AG10803 (cell line): ENCODE results near the gene NLRP12.
"Not testable (repeated sequence)": the region's sequence is repeated elsewhere in the genome, so short reads cannot be mapped to it uniquely, and the experiment has no call there.

ENCODE experiments used
- DNase-seq: peaks from one replicate; pipeline ENCODE4 v3.0.0; 2010; ENCODE audit warnings: low read depth
- H3K4me3 ChIP-seq: 2 replicates; pipeline ENCODE4 v1.5.1; 2011; ENCODE audit warnings: mild to moderate bottlenecking, low read length, control low read depth
- TF ChIP-seq, protein P1 (sequence below): conservative IDR thresholded peaks from 2 replicates; pipeline ENCODE4 v1.5.1; 2011; ENCODE audit warnings: mild to moderate bottlenecking, low read length, control low read depth, inconsistent platforms

The NLRP12 gene

DNA sequence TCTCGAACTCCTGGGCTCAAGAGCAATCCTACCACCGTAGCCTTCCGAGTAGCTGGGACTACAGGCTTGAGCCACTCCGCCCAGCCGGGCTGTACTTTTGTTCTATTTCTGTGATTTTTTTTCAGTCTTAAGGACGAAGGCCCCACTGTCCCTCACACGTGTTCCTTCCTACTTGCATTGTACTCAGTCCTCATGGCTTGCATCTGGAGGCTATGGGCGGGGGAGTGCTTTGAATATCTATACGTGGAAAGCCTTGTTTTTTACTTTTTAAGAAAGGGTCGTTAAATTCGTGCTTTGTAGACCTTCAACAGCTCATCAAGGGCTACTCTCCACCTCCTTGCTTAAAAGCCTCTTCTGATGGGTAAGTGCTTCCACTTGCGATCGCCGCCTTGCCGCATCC, 36.8 kb downstream of the NLRP12 start:
- H3K4me3 ChIP-seq: no peak overlapping the region
- TF ChIP-seq, protein P1, sequence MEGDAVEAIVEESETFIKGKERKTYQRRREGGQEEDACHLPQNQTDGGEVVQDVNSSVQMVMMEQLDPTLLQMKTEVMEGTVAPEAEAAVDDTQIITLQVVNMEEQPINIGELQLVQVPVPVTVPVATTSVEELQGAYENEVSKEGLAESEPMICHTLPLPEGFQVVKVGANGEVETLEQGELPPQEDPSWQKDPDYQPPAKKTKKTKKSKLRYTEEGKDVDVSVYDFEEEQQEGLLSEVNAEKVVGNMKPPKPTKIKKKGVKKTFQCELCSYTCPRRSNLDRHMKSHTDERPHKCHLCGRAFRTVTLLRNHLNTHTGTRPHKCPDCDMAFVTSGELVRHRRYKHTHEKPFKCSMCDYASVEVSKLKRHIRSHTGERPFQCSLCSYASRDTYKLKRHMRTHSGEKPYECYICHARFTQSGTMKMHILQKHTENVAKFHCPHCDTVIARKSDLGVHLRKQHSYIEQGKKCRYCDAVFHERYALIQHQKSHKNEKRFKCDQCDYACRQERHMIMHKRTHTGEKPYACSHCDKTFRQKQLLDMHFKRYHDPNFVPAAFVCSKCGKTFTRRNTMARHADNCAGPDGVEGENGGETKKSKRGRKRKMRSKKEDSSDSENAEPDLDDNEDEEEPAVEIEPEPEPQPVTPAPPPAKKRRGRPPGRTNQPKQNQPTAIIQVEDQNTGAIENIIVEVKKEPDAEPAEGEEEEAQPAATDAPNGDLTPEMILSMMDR: no peak
- no peak for DNase-seq

- no peak overlapping the region for H3K4me3 ChIP-seq
- DNase-seq: no peak
- TF ChIP-seq, protein P1: no peak
Observed at GRCh38 chr19:53786744-53787143, 37.4 kb downstream of the NLRP12 start.

DNA sequence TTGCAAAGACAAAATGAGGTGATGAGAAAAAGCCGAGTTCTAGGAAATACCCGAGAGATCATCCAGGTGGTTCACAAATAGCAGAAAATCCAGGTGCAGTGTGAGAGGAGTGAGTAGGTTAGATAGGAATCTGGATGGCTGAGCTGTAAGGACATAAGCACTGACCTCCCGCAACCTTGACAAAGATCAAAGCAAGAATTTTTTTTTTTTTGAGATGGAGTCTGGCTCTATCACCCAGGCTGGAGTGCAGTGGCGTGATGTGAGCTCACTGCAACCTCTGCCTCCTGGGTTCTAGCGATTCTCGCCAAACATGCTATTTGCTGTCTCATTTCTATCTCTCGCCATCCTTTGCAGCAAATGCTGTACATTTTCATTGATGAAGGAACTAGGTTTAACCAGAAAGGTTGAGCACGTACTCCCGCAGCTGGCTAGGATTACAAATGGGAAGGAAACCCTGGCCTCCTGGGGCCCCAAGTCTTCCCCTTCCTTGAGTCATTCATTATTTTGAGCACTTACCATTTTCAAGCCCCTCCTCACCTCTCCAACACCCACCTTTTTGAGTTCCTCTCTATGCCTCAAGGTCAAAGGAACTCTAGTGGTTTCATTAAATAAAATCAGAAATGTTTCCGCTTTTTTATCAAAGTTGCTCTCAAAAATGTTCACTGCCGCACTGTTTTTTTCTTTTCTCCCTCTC, 38.8 kb downstream of the NLRP12 start:
- TF ChIP-seq, protein P1: no peak

DNA sequence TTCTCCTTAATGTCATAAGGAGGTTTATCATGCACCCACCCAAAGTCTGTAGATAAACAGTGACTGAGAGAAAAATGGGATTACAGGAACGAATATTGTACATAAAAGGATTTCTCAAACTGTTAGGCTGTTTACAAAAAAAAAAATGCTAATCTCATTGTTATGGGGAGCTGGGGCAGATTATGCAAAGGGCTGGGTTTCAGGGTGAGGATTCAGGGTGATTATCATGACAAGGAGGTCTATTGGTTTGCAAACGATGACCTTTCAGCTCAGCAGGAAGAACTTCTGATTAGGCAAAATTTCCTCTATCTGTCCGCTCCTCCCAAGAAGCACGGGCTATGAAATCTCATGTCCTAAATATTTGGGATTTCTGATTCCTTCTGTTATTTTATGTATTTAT, 41.4 kb downstream of the NLRP12 start:
- H3K4me3 ChIP-seq: no peak overlapping the region
- DNase-seq: no peak
- TF ChIP-seq, protein P1: no peak

More for the DNA sequence above, 38.8 kb downstream of the NLRP12 start:
- H3K4me3 ChIP-seq: no peak overlapping the region
- DNase-seq: no peak

GRCh38 chr19:53781332-53781731, 42.8 kb downstream of the NLRP12 start:
- not testable (repeated sequence) for DNase-seq, H3K4me3 ChIP-seq

DNA sequence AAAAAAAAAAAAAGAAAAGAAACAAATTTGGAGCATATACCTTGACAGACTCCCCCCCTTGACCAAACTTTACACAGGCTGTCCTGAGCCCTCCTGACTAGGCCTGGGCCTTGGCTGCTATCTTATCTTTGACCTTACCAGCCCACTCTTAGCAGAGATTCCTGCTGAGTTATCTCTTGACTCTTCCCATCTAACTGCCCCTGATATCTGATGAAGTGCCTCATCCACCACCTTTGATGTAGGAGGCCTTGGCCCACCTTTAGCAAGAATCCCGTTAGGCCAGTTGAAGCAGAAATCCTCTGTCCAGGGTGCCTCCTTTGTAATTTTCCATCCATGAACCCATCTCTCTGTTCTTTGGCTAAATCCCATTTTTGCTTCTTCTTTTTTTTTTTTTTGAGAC, 43.6 kb downstream of the NLRP12 start:
- TF ChIP-seq, protein P1: no peak
- no peak for DNase-seq
- no peak overlapping the region for H3K4me3 ChIP-seq

GRCh38 chr19:53775524-53775923, 48.6 kb downstream of the NLRP12 start:
- H3K4me3 ChIP-seq: no peak overlapping the region
- no peak for DNase-seq
- TF ChIP-seq, protein P1: no peak

DNA sequence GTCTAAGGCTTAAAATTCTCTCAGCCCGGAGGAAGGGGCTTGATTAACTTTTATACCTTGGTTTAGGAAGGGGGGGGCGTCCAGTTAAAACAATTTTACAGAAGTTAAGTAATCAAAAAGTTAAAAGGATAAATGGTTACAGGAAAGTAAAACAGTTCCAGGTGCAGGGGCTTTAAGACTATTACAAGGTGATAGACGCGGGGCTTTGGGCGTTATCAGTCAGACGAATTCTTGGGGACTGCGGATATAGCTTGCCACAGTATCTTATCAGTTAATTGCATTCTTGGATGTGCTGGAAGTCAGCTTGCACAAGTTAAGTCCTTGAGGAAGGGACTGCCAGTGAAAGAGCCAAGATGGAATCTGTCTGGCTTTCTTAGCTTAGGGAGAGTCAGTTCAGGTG, 49.6 kb downstream of the NLRP12 start:
- not testable (repeated sequence) for H3K4me3 ChIP-seq, DNase-seq
